T-helper 9 cell (primary cell): ENCODE measurements around the gene C2CD2.
A peak's percentile ranks its signal among the peaks of the same experiment; 100 is the strongest.

ENCODE experiments used
- DNase-seq: peaks from one replicate; pipeline ENCODE4 v3.0.0-alpha.2; 2020

The C2CD2 gene

DNA sequence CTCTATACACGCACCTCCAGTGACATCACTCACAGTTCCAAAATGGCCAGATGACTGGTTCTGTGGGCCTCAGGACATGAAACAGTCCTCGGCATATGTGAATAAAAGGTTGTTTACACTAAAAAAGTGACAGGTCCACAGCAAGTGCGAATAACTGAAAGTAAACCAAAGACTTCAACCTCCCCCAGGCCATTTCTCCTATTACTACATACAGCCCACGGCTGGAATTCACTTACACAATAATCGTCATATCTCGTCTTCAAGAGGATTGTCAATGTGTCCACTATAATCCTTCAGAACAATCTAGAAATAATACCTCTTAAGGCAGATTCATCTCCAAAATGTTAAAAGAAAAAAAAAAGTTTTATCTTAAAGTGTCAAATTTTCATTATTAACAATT is 72.8 kb downstream of the C2CD2 start:
- no peak for DNase-seq

DNA sequence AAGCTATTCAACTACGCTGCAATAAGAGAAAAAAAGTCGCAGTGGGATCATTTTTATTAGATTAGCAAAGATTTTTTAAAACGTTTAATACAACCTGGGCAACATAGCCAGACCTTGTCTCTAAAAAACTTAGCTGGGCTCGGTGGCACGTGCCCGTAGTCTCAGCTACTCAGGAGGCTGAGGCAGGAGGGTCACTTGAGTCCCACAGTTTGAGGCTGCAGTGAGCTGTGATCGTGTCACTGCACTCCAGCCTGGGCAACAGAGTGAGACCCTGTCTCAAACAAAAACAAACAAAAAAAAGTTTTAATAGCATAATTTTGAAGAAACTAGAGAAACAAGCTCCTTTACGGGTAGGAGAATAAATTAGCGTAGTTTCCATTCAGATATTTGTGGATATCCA is 73.7 kb downstream of the C2CD2 start:
- DNase-seq, result no peak

DNA sequence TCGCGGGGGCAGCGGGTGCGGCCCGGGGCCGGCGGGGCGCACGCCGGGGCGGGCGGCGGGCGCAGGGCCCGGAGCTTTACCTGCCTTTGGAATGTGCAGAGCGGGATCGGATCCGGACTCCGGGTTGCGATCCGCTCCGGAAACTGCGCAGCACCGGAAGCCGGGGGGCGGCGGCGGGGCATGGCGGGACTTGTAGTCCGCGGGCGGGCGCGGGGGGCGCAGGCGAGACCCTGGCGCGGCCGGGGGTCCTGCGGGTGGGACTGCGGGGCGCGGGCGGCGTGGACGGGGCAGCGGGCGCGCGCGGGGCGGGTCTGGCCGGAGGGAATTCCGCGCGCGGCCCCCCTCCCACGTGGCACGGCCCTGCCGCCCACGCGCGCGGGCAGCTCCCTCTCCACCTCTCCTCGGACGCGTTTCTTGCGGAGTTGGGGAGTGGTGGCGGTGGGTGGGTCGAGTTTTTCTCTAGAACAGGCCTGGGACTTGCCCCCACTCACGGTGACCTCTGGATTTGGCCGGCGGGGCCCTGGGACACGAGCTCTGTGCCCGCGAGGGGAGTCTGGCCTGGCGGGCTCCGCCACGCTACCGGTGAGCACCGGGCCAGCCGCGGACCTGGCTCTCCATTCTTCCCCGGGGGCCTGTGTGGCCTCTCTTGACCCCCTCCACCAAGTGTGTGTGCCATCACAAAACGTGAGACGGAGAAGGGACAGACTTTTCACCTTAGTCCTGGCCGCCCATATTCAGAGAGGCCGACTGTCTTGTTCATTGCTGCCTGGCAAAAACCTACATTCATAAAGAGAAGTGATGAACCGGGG is 74.4 kb downstream of the C2CD2 start, which contains the start of gene PRDM15:
Gene PRDM15, minus strand, starts transcription at position 155 of the 809 bp plus-strand sequence. CDS start 18,981 bp downstream, outside the sequence.
- peak; percentile 72 for DNase-seq

DNA sequence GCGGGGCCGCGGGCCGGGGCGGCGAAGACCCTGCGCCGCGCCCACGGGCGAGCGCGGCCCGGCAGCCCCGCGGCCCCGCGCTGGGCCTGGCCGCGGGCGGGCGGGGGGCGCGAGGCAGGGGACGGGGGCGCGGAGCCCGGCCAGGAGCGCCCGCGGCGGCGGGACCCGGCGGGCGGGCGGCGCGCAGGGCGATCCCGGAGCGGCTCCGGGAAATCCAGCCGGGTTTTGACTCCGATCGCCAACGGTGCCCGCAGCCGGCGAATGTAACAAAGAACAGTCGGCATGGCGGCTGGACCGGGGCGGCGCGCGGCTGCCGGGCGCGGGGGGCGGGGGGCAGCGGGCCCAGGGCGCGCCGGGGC is 75.0 kb downstream of the C2CD2 start:
- DNase-seq, result peak; percentile 73

DNA sequence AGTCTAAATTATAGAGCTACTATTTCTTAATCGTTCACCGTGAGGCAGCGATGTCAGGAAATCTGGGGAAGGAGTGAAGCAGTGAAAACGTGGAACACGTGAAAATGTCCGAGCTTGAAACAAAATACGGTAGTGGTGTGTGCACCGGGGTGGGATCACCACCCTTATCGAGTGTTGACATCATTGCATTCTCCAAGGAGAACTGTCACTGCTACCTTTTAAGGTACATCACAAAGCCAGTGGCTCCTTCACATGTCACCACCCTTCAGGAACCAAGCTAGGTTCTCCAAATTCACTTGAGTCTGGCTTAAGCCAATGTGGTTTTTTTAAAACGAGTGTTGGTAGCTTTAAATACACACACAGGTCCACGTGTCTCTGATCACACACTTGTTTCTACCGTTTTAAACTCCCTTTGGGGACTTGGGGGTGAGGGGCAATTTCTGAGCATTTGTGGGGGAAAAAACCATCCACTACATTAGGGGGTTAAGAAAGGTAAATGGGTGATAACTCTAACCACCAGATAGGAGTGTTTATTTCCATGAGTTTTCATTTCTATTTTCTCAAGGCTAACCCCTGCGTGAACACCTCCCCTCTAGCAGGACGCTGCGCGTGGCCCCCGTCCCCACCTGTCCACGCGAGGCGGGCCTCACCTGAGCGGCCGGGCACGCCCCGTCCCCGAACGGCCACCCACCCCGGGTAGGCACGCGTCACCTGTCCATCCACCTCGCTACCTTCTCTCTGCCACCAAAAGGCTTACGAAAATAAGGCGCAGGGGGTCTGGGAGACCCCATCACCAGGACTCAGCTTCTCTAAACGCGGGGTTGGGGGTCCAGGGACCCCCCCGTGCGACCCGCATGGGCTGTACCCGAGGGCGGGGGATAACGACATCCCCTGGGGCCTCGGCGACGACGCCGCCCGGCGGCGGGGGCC is 75.7 kb downstream of the C2CD2 start:
- DNase-seq, result peak; percentile 12

DNA sequence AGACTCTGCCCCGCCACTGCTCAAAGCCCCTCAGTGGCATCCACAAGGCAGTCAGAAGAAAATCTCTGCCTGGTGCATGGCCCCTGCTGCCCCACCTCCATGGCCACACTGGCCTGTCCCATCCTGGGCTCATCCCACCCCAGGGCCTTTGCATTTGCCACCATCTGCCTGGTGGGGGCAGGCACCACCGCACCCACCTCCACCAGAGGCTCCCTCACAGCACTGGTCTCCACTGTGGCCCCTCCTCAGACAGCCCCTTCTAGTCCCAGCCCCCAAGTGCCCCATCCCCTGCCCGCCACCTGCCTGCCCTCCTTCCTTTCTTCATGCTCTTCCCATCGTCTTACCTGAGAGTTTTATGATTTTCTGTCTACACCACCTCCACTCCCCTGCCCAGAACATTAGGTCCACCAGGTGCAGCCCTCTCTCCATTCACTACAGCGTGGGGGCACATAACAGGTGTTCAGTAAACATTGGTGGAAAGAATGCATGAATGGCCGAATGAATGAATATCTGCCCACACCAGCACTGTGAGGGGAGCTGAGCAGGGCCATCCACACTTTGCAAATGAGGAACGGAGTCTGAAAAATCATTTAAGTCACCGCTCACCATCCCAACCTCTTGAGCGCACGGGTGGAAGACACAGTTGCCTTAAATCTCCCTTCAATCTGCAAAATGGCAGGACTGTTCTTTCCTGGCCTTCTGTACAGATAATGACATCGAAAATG is 76.7 kb downstream of the C2CD2 start:
- DNase-seq, result no peak

DNA sequence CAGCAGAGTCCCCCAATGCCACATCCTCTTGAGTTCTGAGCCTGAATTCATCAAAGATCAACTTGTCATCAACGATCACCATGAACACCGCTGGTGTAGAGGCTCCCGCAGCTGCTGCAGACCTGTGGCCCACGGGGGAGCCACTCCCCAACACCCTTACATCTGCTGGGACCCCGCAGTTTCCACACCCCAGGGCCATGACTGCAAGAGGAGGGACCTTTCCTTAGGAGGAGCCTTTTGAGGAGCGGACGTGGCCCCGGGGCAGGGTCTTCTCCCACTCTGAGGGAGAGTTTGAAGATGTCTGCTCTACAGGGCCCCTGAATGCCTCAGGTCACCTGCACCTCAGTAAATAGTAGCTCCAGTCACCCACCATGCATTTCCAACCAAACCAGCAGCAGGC is 77.4 kb downstream of the C2CD2 start:
- no peak for DNase-seq

DNA sequence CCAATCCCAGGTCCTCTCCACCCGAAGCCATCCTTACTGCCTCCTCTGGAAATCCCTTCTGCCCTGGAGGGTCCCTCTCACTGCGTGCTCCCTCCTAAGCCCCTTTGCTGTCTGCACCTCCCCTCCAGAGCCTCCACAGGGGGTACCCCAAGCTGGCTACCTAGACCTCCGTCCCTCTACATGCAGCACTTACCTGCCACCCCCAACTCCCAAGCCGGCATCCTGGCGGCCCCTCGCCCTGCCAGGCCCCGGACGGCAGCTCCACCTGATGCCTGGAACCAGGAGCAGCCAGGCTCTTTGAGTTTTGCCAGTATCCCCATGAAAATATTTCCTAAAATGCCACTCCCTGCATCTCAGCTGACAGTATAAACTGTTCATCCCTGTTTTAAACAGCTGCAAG is 78.7 kb downstream of the C2CD2 start:
- DNase-seq, result no peak

DNA sequence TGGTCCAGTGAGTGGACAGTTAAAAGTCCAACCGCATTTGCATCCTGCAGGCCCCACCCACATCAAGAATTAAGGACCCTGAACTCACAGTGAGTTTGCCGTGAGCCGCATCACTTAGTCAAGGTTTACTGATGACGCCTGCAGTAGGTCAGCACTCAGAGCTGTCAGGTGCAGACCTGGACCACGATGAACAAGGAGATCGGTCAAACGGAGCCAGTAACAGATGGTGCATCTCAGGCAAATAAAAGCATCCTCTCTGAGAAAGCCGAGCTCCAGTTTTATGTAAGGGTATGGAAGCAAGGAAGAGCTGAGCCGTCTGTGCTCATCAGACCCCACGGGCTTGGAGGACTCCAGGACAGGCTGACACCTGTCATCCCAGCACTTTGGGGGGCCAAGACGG is 79.2 kb downstream of the C2CD2 start:
- DNase-seq, result no peak

DNA sequence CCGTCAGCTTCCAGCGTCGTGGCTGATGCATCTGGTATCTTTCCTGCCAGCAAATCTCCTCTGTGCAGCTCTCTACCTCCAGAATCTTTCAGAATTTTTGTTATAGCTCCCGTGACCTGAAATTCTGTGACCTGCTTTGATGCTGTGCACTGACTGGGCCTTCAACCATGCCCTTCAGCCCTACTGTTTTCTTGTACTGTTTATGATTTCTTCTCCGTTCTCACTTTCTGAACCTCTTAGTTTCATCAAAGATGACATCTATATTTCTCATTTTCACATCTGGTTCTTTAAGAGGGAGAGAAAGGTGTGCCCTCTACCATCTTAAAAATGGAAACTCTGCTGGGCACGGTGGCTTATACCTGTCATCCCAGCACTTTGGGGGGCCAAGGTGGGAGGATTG is 80.4 kb downstream of the C2CD2 start:
- DNase-seq, result no peak

DNA sequence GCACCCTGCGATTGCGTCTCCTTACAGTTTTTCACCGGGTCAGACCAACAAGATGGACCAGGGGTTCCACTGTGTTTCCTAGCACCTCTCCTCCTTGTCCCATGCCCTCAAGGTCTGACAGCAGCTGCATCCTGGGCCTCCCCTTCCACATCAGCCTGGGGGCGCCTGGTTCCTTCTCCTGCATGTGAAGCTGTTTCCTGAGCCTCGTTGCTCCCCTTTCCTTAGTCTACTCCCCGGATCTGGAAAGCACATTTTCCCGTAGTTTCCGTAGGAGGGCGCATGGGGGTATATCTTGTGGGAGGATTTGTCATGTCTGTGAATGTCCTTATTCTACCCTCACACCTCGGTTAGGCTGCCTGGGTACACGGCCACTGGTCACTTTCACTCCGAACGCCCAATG is 80.8 kb downstream of the C2CD2 start:
- DNase-seq, result no peak

DNA sequence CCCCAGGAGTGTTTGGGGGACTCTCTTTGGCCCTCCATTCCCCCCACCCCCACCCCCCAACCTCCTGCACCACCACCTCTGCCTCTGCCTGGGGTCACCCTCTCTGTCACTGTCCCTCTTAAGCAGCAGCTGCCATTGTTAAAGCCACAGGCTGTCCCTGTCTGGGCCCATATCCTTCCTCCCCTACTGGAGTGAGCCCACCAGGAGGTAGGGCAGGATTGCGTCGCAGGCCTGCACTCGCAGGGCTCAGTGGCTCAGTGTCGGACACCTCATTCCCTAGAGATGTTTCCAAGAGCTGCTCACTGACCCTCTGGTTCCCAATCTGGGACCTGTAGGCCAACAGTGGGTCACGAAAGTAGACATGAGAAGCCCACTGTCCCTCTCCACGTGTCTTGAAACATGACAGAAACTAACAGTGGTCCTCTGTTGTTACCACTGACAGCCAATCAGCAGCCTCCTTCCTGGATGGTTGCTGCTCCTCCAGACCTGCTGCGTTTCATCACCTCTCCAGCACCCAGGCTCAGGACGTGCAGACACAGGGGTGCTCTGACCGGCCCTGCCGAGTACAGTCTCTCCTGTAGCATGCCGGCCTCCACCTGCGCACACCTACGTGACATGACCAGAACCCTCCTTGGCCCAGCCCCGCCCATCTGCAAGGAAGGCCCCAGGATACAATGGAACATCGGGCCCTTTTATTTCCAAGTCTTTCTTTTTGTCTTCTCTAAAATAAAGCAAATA is 82.4 kb downstream of the C2CD2 start:
- no peak for DNase-seq

DNA sequence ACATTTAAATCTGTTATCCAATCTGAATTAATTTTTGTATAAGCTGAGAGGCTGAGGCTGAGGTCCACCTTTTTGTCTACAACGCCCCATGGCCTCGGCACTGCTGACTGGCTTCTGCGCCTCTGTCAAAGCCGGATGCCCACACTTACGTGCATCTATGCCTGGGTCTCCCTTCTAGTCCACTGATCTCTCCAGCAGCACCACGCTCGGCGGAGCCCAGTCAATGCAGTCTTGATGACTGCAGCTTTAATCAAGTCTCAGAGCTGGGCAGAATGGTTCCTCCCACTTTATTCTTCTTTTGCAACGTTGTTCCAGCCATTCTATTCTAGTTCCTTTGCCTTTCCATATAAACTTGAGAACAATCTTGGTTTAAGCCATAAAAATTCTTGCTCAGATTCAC is 84.0 kb downstream of the C2CD2 start:
- no peak for DNase-seq

DNA sequence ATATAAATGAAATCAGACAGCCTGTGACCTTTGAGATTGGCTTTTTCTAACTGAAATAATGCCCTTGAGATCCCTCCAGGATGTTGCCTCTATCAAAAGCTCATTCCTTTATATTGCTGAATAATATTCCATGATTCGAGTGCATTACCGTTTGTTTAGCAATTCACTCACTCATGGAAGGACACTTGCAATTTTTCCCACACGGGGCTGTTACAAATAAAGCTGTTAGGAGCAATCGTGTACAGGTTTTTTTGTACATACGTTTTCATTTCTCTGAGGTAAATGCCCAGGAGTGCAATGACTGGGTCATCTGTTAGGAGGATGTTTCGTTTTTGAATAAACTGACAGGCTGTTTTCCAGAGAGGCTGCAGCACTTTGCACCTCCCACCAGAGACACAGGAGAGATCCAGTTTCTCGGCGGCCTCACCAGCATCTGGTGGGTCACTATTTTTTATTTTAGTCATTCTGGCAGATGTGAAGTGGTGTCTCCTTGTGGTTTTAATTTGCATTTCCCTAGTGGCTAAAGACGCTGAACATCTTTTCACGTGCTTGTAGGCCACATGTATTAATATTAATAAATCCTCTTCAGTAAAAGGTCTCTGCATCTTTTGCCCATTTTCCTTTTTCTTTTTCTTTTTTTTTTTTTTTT is 85.6 kb downstream of the C2CD2 start:
- no peak for DNase-seq

DNA sequence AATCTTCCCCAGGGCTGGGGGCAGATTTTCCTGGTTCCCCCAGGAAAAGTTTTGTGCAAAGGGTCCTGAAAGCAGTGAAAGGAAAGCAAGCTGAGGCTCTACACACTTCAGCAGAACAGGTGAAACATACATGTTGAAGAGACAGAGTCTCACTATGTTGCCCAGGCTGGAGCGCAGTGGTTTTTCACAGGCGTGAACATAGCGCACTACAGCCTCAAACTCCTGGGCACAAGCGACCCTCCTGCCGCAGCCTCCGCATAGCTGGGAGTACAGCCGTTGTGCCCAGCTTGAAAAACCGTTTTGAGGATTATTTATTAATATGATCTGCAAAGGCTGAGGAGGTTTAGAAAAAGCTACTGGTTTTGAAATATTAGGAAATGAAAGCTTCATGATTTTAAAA is 86.5 kb downstream of the C2CD2 start:
- DNase-seq, result no peak

DNA sequence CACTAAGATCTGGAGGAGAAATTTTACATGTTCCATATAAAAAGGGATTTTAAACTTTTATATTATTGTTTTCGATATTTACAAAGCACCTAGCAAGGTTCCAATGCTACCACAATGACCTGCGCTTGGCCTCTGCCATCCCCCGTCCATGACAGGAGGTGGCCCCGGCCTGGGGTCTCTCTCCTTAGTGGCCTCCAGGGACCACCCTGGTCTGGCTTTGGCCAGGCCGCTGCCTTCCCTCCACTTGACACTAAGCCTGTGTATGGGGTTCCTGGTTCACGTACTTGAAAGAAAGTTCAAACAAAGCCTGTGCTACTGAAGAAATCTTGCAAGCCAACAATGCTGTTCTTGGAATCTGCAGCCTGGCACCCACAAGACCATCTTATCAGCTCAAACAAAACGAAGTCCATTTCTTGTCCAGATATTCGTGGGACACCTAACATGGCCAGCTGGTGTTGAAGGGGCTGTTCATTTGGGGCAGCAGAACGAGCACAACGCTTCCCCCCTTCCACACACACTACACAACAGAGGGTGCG is 87.5 kb downstream of the C2CD2 start:
- no peak for DNase-seq

DNA sequence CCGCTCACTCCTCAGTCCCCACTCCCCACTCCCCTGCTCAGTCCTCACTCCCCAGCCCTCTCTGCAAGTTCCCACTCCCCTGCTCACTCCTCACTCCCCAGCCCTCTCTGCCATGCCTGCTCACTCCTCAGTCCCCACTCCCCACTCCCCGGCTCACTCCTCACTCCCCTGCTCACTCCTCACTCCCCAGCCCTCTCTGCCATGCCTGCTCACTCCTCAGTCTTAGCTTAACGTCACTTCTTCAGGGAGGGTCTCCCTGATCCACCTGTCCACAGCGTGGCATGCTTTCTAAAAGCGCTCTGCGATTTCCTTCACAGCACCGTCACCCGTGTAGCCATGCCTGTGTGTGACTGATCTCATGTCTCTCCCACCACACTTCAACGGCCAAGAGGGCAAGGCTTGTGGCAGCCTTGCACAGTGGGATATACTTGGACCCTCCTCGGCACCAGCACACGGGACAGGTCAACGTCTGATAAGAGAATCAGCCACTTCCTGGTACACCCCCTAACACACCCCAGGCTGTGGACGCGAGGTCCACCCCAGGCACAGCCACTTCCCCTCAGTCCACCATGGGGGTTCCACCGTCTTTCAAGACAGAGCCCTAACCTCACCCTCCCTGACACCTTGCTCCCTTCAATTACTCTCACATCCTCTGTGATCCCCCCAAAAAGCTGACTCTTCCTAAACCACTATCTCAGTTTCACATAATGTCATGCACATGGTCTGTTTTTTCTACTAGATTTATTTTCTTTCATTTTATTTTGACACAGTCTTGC is 88.6 kb downstream of the C2CD2 start:
- no peak for DNase-seq

DNA sequence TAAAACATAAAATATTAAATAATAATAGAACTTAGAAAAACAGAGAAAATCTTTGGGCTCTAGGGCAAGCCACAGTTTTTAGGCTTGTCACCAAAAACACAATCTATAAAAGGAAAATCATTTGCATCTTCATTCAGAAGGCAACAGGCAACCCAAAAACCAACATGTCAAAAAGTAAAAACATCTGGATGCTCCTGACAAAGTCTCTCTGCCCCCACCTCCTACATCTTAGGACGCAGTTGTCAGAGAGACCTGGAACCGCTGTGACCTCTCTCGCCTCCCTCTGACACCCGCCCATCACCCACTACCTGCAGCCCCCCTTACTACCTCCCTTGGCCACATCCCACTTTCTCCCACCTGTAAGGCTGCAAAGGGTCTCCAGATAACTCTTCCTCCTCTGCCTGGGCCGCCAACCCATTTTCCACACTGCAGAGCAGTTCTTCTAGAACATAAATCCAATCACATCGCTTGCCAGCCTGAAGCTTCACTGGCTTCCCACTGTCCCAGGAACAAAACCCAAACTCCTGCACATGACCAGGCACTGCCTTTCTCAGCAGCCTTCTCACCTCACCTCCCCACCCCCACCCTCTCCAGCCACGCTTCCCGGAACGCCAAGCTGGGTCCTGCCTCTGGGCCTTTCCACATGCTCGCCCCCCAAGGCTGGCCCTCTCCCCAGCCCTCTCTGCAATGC is 89.4 kb downstream of the C2CD2 start:
- no peak for DNase-seq

DNA sequence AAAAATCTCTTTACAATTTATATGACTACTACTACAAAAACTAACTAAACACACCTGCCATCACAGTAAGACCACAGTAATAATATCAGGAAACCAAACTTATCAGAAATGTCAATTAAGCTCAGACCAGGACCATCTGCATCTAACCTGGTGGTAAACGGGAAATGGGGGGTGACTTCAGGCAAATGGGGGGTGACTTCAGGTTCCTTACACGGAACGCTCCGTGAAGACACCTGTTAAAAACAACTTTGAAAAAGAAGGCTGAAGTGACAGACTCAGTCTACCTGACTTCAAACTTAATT is 90.4 kb downstream of the C2CD2 start:
- DNase-seq, result no peak

DNA sequence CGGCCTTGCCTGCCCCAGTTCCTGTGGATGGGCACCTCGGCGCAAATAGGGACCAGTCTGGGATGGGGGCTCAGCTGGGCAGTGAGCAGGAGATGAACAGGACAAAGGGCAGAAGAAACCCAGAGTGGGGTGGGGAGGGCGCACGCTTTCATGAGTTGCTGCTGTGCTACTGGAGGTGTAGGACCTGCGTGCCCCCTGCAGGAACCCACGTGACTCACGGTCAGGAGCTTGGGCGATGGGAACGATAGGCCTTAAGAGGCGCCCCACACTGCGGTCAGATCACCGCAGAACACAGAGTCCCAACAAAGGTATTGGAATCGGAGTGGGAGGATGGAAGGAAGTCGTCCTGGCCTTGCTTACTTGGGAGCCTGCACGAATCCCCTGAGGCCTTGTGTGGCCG is 91.8 kb downstream of the C2CD2 start:
- no peak for DNase-seq

DNA sequence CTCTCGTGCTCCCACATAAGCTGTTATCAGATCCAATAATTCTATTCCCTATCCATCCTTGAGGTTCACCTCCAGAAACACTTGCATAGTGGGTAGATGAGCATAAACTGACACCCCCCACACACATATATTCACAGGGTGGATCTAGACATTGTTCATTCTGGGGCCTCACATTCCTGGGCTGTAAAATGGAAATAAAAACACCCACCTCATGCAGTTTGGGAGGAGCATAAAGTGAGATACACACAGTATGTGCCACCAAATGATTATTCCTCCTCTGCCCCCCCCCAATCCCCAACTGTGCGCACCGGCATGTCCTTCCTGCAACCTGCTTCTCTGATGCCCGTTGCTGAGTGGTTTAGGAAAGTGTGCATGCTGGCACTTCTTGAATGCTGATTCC is 92.6 kb downstream of the C2CD2 start:
- DNase-seq, result no peak
